ENCODE results near the gene DENND5B.
"Not testable (repeated sequence)": the region's sequence is repeated elsewhere in the genome, so short reads cannot be mapped to it uniquely, and the experiment has no call there.

The DENND5B gene

DNA sequence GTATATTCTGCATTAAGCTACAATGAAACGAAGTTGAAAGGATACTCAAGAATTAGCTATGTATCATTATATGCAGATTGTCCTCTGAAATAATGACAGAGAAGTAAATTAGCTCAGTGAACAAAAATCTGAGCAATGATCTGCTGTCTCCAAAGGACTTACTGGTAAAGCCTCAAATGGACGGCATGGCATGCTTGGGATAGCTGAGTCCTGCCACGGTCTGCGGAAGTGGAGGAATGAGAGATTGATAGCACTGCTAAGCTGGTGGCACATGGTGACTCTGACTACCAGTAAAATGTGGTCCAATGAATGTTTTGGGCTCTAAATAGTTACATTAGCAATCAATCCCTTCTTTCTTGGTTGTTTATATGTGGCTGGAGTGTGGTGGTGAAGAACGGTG, 3.7 kb upstream of the DENND5B start:
- in situ Hi-C loops (cut with MboI; ENCODE audit: low sequenced_read_pairs), result no loop called here

DNA sequence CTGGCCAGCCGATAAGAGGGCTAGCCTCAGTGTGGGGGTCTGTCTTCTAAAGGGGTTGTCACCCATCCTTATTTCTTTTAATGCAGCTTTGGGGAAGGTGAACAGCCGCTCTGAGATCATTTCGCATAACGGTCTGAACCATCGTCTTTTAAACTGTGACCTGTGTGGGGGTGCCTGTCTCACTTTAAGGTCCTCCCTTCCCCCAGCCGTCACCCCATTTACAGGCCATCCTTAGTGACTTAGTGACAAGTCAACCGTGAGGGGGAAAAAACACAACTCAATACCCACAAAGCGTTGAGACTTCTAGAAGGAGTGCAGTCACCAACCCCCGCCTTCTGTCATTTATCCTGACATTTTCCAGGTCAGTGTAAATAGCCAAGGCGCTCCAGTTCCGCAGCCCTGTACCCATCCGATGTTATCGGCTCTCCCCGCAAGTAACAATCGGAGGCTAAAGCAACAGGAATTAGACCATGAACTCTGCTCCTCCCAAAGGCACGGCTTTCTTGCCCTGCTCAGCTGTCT, 505 bp upstream of the DENND5B start:
- in situ Hi-C loops (cut with MboI; ENCODE audit: low sequenced_read_pairs), result no loop called here

DNA sequence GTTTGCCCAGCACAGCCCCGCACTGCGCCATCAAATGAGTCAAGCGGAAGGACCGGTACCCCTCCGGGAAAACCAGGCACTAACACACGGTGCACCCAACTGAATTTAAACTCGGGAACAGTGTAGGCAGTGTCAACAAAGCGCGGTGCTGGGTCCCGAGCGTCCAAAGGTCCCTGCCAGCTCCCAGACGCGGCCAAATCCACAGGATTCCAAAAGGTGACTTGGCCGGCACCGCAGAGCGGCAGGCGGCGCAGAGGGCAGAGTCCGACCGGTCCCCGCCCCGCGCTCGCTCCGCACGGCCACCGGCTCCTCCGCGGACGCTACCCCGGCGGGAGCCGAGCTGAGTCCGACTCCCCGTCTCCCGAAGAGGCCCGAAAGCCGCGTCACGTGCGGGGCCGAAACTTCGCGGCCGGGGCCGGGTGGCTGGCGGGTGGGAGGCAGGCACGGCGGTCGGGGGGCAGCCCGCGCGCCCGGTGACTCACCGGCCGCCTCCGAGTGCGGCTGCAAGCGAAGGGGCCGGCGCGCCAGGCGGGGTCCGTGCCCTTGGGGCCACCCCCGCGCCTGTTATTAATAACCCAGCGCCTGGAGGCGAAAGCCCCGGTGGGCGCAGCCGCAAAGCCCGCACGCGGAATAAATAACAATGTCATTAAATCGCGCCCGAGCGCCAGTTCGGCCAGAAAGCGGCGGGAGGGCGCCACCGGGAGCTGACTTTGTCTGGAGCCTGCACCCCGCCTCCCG, 863 bp downstream of the DENND5B start:
- in situ Hi-C loops (cut with MboI; ENCODE audit: low sequenced_read_pairs), result no loop called here

DNA sequence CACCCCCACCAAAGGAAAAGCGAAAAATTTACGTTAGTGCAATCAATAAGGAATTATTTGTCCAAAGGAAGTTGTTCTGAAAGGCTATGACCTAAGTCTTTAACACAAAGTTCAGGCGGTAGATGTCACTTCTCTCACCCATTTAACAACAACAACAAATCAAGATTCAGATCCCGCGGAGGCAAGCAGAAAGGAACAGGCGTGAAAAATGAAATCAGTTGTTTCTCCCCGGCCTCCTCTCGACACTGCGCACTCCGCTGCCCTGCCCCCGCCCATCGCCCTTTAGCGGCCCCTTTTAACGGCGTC, 1.4 kb downstream of the DENND5B start:
- in situ Hi-C loops (cut with MboI; ENCODE audit: low sequenced_read_pairs), result no loop called here

DNA sequence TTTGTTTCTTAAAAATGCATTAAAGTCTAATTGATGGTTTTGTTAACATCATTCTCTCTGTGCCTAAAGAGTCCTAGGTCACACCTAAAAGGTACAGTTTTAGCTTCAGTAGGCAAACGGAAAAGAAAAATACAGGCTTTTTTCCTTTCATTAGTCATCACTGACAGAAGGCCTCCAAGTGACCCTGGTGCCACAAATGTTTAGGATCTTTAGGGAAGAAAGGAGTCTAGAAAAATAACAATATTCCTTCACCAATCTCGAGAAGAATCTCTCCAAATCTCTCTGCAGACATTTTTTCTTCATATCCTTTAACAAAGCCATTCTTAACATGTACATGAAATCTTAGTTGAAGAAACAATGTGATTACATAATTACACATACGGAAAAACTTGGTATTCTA, 2.0 kb downstream of the DENND5B start:
- in situ Hi-C loops (cut with MboI; ENCODE audit: low sequenced_read_pairs), result no loop called here

DNA sequence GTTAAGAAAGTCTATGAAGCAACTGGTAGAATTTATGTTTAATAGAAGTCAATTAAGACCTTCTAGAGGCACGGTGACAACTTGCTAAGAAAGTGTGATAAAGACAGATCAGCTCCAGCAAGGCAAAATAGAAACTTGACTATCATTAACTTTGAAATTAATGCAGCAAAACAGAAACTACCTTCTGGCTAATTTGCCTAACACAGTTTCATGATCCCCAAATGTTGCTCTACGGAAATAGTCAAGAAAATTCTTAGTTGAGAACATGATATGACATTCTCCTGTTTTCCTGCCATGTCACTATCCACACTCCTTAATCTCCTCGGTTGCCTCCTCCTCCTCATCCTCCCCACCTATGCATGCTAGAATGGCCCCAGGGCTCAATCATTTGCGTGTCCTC, 4.2 kb downstream of the DENND5B start:
- in situ Hi-C loops (cut with MboI; ENCODE audit: low sequenced_read_pairs), result no loop called here

DNA sequence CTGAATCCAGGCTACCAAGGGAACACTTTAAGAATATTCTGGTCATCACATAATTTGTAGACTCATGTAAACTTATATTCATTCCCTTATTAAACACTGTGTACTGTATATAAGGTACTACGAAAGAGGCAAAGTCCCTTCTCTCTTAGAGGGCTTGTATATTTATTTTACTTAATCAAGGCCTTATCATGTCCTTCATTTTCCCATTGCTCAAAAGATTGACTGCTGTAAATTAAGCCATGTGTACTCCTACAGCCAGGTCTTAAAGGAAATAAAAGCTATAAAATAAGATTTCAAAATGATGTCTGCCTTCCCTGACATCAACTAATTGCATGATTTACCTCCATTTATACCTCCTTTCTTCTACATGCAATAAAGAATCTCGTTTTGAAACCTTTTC, 5.0 kb downstream of the DENND5B start:
- in situ Hi-C loops (cut with MboI; ENCODE audit: low sequenced_read_pairs), result no loop called here

DNA sequence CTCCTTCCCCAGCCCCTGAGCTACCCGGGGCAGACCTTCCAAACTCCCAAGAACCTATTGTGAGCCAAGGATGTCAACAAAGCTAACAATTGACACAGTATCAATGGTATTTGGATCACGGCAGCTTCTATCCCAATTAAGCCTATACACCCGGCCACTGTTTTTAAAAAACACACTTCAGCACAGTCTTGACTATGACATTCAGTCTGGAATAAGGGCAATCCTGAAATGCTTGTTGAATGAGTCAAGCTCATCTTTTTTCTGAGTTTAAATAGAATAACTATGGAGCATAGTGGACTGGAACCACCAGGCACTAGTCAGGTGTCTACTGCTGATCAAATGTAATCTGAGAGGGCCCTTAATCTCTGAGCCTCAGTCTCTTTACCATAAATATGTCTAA, 5.7 kb downstream of the DENND5B start:
- in situ Hi-C loops (cut with MboI; ENCODE audit: low sequenced_read_pairs), result no loop called here

DNA sequence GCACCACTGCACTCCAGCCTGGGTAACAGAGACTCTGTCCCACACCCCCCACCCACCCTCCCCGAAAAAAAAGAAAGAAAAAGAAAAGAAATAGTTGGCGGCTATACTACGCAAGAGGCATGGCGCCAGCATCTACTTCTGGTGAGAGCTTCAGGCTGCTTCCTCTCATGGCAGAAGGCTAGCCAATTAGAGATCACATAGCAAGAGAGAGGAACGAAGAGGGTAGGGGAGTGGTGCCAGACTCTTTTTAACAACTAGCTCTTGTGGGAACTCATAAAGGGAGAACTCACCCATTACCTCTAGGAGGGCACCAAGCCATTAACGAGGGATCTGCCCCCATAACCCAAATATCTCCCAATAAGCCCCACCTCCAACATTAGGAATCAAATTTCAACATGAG, 6.2 kb downstream of the DENND5B start:
- in situ Hi-C loops (cut with MboI; ENCODE audit: low sequenced_read_pairs), result no loop called here

DNA sequence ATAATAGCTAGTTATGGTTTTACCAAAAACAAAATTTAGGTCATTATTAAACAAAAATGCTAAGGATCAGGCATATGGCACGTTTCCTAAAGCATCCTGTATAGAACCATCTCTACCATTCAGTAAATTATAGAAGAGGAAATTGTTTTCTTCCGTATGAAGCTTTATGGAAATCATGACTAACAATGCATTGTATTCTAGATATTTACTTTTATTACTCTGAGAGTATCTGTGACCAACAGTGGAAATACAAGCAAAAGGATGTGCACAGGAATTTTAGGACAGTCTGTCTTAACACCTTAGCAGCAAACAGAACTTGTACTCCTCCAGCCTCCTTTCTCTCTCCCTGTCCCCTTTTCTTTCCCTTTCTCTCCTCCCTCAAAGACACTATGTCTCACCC, 7.1 kb downstream of the DENND5B start:
- in situ Hi-C loops (cut with MboI; ENCODE audit: low sequenced_read_pairs), result no loop called here

DNA sequence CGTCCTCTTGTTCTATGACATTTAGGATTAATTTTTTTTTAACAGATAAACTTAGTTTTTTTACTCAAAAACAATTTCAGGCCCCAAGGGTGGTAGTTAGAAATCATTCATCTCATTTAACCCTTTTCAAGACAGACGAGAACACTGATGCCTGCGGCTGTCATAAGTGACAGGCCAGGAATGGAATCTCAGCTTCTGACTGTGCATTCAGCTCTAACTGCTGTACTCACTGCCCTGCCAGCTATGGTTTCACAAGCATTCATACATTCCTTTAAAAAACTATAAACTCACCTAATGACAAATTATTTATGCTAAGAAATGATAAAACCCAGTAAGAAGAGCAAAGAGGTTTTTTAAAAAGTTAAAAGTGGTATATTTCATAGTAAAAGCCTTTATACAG, 8.8 kb downstream of the DENND5B start:
- in situ Hi-C loops (cut with MboI; ENCODE audit: low sequenced_read_pairs), result no loop called here

DNA sequence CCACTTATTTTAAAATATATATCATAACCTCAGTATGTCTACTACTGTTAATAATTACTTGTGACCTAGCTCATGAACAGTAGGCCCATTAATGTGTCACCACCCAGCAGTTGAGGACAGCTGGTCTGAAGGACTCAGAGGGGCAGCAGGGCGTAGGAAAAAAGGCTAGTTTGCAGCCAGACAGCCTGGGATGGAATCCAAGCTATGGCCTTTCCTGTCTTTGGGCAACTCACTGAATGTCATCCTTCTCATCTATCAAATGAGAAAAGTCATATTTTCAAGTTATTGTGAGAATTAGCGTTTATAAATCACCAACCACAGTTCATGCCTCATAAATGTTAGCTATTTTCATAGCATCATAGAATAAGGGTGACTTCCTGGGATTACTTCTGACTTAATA, 12.3 kb downstream of the DENND5B start:
- in situ Hi-C loops (cut with MboI; ENCODE audit: low sequenced_read_pairs), result no loop called here

DNA sequence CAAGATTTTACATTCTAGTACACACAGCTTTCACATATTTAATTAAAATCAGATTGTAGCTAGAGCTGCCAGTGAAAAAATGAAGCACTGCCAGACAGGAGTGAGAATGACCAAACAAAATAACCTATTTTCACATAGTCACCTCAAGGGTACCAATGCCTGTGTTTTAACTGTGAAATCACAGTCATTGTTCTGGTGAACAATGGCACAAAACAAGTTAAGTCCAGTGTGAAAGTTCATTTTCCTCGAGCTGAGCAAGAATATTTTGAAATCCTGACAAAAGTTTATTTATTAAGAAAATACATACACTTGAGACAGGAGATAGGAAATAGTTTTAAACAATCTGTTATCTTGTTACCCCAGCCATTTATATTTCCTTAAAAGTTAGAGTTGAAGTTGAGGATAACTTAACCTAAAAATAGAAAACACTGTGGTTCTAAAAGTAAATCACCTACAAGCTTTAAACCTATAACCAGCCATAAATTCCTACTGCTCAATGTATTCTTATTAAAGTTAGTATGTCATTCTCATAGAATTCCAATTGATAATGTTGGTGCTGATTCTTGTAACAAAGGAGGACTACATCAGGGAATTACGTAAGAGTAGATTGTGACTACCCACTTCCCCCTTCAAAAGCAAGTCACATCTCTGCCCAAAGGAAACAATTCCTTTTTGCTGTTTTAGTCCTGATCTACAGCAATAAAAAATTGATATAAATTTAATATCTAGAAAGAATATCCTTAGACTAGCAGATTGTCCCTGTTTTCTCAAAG, 15.9 kb downstream of the DENND5B start:
- in situ Hi-C loops (cut with MboI; ENCODE audit: low sequenced_read_pairs), result no loop called here

DNA sequence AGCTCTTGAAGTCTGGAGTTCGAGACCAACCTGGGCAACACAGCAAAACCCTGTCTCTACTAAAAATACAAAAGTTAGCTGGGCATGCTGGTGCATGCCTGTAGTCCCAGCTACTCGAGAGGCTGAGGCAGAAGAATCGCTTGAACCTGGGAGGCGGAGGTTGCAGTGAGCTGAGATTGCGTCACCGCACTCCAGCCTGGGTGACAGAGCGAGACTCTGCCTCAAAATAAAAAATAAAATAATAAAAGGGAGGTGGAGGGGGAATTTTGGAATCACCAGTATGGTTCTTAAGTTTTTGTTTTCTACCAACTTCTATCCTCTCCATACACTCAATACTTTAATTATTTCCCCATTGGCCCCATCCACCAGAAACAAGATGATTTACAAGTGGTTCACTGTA, 16.6 kb downstream of the DENND5B start:
- in situ Hi-C loops (cut with MboI; ENCODE audit: low sequenced_read_pairs), result not testable (repeated sequence)

DNA sequence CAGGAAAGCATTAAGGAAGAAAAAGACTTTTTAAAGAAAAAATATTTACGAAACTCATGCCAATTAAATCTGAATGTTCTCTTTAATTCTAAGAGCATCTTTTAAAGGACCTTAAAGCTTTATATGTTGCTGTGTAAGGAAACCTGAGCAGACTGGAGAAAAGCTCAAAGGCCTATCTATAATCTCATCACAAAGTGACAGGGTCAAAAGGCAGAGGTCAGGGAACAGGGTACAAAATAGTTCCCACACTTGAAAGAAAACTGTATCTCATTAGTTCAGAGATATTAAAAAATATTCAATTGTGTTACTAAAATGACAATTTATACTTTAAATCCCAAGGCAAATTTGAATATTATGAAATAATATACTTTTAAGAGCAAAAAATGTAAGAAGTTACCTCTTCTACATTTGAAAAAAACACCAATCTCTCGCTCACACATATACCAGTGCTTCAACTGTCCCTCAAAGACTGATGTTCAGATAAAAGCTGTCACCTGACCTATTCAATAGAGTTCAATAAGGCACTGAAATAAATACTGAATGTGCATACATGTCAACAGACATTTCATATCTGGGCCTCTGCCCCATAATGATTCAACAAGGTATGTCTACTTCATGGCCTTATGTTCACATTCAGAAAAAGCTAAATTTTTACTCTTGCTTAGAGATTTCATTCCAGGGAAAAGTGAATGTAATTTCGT, 17.9 kb downstream of the DENND5B start:
- in situ Hi-C loops (cut with MboI; ENCODE audit: low sequenced_read_pairs), result no loop called here

DNA sequence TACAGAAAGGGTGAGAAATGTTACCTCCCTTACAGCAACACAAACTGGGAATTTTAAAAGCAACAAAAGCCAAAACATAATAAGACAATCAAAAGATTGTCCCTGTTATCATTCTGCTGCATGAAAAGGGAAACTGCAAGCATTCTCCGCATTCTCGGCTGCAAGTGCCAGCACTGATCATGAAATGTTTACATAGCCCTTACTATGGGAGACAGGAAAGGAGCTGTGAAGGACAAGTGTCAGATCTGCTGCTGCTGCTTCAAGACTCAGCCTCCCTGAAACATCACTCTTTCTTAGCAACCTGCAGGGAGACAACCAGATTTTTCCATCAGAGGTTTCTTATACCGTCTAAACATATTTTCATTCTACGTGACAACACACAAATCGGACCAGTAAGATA, 20.1 kb downstream of the DENND5B start:
- in situ Hi-C loops (cut with MboI; ENCODE audit: low sequenced_read_pairs), result no loop called here

DNA sequence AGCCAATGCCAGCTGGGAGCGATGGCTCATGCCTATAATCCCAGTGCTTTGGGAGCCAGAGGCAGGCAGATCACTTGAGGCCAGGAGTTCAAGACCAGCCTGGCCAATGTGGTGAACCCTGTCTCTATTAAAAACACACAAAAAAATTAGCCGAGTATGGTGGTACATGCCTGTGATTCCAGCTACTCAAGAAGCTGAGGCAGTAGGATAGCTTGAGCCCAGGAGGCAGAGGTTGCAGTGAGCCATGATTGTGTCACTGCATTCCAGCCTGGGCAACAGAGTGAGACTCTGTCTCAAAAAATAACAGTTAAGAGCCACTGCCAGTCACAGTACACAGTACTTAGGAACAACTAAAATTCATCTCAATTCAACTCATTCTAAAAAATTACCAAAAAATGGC, 21.4 kb downstream of the DENND5B start:
- in situ Hi-C loops (cut with MboI; ENCODE audit: low sequenced_read_pairs), result not testable (repeated sequence)

DNA sequence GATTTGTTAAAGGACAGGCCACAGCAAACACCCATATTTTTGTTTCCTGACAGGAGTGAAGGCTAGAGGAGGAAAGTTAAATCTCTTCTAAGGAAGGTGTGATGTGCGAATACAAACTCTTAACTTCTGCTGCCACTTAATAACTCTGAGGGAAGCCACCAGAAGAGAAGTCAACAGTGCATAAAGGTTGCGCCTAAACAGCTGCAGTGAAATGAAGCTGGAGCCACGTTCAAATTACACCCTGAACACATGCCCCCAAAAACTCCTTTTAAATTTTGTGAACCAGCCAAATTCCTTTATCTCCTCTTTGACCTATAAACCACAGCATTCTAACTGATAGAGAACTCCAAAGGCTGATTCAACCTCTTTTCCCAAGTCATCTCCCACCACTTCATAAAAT, 22.4 kb downstream of the DENND5B start:
- in situ Hi-C loops (cut with MboI; ENCODE audit: low sequenced_read_pairs), result no loop called here

DNA sequence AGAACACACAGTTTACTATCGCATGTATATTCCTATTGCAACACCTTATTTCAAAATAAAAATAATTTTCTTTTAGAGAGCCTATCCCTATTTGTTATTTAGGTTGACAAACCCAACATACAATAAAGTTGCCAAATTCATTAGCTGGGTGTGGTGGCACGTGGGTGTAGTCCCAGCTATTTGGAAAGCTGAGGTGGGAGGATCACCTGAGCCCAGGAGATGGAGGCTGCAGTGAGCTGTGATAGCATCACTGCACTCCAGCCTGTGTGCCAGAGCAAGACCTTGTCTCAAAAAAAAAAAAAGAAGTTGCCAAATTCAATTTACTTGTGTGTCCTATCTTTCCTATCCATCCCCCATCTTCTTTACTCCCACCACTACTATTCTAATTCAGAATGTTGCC, 23.9 kb downstream of the DENND5B start:
- in situ Hi-C loops (cut with MboI; ENCODE audit: low sequenced_read_pairs), result no loop called here

DNA sequence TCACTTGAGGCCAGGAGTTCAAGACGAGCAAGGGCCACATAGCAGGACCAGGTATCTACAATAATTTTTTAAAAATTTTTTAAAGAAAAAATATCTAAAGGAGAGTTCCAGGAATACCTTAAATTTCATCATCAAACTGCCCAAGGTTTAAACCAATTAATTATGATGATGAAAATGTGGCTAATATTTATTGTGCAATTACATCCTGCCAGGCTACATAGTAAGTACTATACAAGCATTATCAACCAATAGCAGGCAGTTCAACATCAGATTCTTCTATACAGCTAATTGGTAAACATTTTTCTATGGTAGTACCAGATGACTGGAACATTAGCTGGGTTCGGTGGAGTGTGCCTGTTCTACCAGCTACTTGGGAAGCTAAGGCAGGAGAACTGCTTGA, 24.4 kb downstream of the DENND5B start:
- in situ Hi-C loops (cut with MboI; ENCODE audit: low sequenced_read_pairs), result no loop called here

DNA sequence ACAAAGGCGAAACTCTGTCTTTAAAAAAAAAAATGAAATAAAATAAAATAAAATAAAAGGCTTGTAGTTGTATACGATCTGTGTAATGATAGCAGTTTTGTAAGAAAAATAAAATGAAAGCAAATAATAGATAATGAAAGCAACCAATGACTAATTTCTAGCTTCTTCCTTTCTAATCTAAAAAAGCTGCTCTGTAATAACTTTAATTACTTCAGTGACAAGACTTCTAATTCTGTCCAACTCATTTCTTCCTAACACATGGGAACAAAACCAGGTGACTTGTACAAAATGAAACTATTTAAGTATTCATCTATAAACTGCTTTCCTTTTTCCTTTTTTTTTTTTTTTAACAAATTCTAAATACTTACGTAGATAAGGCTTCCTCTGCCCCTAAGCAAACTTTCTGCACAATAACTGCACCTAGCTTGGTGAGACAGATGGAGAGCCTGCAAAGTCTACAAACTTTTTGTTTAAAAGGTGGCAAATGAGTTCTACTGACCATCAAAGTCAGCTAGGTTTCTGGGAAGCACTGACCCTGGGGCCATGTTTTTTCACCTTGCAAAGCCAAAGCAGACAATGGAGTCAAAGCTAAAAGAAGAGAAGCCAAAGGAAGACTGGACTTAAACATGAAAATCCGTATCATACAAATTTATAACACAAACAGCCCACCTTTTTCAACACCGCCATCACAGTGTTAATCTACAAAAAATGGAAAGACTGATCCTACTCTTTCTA, 28.2 kb downstream of the DENND5B start:
- in situ Hi-C loops (cut with MboI; ENCODE audit: low sequenced_read_pairs), result no loop called here

Measured in hTERT RPE-1 (cell line).